Measurements from ENCODE around the gene PDZD11.
"Not testable (repeated sequence)": the region's sequence is repeated elsewhere in the genome, so short reads cannot be mapped to it uniquely, and the experiment has no call there.

The PDZD11 gene

GRCh38 chrX:70255452-70255851 is 34.3 kb downstream of the PDZD11 start:
- DNase-seq = no peak

- DNase-seq = no peak
These were observed 34.8 kb downstream of the PDZD11 start for GRCh38 chrX:70254909-70255308.

GRCh38 chrX:70254063-70254400 is 35.7 kb downstream of the PDZD11 start:
- DNase-seq = no peak

GRCh38 chrX:70253377-70254062 is 36.2 kb downstream of the PDZD11 start:
- no peak for DNase-seq

- DNase-seq = no peak
These were observed 37.2 kb downstream of the PDZD11 start for GRCh38 chrX:70252491-70252890.

GRCh38 chrX:70247252-70247651 is 42.5 kb downstream of the PDZD11 start:
- DNase-seq = no peak

- DNase-seq = no peak
These were observed 44.8 kb downstream of the PDZD11 start for GRCh38 chrX:70244881-70245280.

GRCh38 chrX:70243601-70244000 is 46.1 kb downstream of the PDZD11 start:
- not testable (repeated sequence) for DNase-seq

- DNase-seq = no peak
These were observed 48.2 kb downstream of the PDZD11 start for GRCh38 chrX:70241501-70241900.

GRCh38 chrX:70240751-70241150 is 49.0 kb downstream of the PDZD11 start:
- no peak for DNase-seq
